Measurements from ENCODE around the gene SLC13A5. TPM values are rescaled to one million over a fixed set of nuclear protein-coding genes. Genes with fewer than 3 reads are reported as not detected.

SLC13A5 gene
- total RNA-seq, 1 experiment from 2014 or later, result 0.07 TPM

- no peaks in the 10 kb centered on the region for H3K27me3 ChIP-seq (ENCODE audit: insufficient read depth, low read length)
- intact Hi-C loops (cut with micrococcal nuclease), result no loop called here
- H3K27ac ChIP-seq (ENCODE audit: low read depth, low read length), result no peak overlapping the region
- H3K4me2 ChIP-seq (ENCODE audit: low read length), result no peak overlapping the region
- ChIA-PET CTCF (interaction anchor here (2.8 kb wide), 1 partner anchor 35 kb away, joined by 13 read pairs; no protein-coding TSS in a partner anchor), POLR2A (no interaction called here), RAD21 (ENCODE audit: low non-redundant PET in 1 of 2, low total read pairs in 2 of 2, uncharacterized antibody in 2 of 2, unreplicated experiment in 2 of 2) (no interaction called here)
- H3K36me3 ChIP-seq (ENCODE audit: control insufficient read depth in 1 of 2, insufficient read depth in 2 of 2, low read length in 2 of 2), result no peaks in the 10 kb centered on the region
- H3K4me3 ChIP-seq (replicated peaks in 1 of 2; ENCODE audit: low read depth in 1 of 2, low read length in 2 of 2), result no peak overlapping the region
- TF ChIP-seq ZBTB33 (IDR thresholded peaks at IDR 0.05; ENCODE audit: extremely low read depth, insufficient replicate concordance, low read length) (no peak), RAD21 (IDR thresholded peaks at IDR 0.05; ENCODE audit: low read depth) (no peak)
- no peak overlapping the region for H2AFZ ChIP-seq (ENCODE audit: low read depth, low read length, poor library complexity, severe bottlenecking)
- H3K9ac ChIP-seq (ENCODE audit: low read length), result no peak overlapping the region
- BruUV-seq (replicated peaks), result no TSS peak
- H3K4me1 ChIP-seq (ENCODE audit: control insufficient read depth in 1 of 2, insufficient read depth in 2 of 2, low read length in 2 of 2), result no peaks in the 10 kb centered on the region
- H3K9me3 ChIP-seq (ENCODE audit: control insufficient read depth in 1 of 2, insufficient read depth in 1 of 2, low read depth in 1 of 2, low read length in 2 of 2), result no peaks in the 10 kb centered on the region
- no peaks in the 10 kb centered on the region for H3K79me2 ChIP-seq (ENCODE audit: insufficient read depth, low read length)
- ATAC-seq, result no peak
- DNase-seq (ENCODE audit: low read depth, low spot score), result no peak
- no peaks in the 10 kb centered on the region for H4K20me1 ChIP-seq (ENCODE audit: insufficient read depth)
- H3K9me2 ChIP-seq (ENCODE audit: insufficient read depth), result no peaks in the 10 kb centered on the region
Observed at GRCh38 chr17:6699997-6700947, 12.9 kb downstream of the SLC13A5 start.

GRCh38 chr17:6698004-6698403 lies 15.2 kb downstream of the SLC13A5 start:
- no peaks in the 10 kb centered on the region for H3K79me2 ChIP-seq (ENCODE audit: insufficient read depth, low read length)
- no peak overlapping the region for H2AFZ ChIP-seq (ENCODE audit: low read depth, low read length, poor library complexity, severe bottlenecking)
- ATAC-seq (no peak), DNase-seq (ENCODE audit: low read depth, low spot score) (no peak)
- ChIA-PET POLR2A (no interaction called here), RAD21 (ENCODE audit: low non-redundant PET in 1 of 2, low total read pairs in 2 of 2, uncharacterized antibody in 2 of 2, unreplicated experiment in 2 of 2) (no interaction called here), CTCF (no interaction called here)
- H3K9me3 ChIP-seq (ENCODE audit: control insufficient read depth in 1 of 2, insufficient read depth in 1 of 2, low read depth in 1 of 2, low read length in 2 of 2), result no peaks in the 10 kb centered on the region
- intact Hi-C loops (cut with micrococcal nuclease), result no loop called here
- H3K4me2 ChIP-seq (ENCODE audit: low read length), result no peak overlapping the region
- no peaks in the 10 kb centered on the region for H3K36me3 ChIP-seq (ENCODE audit: control insufficient read depth in 1 of 2, insufficient read depth in 2 of 2, low read length in 2 of 2)
- H3K27me3 ChIP-seq (ENCODE audit: insufficient read depth, low read length), result 0 out of 2 replicates have a peak, but pooled peaks cover 11% of the 10 kb centered on the region
- no peak overlapping the region for H3K4me3 ChIP-seq (replicated peaks in 1 of 2; ENCODE audit: low read depth in 1 of 2, low read length in 2 of 2)
- no peak overlapping the region for H3K9ac ChIP-seq (ENCODE audit: low read length)
- no peaks in the 10 kb centered on the region for H4K20me1 ChIP-seq (ENCODE audit: insufficient read depth)
- BruUV-seq (replicated peaks), result no TSS peak
- no peaks in the 10 kb centered on the region for H3K9me2 ChIP-seq (ENCODE audit: insufficient read depth)
- H3K27ac ChIP-seq (ENCODE audit: low read depth, low read length), result no peak overlapping the region
- H3K4me1 ChIP-seq (ENCODE audit: control insufficient read depth in 1 of 2, insufficient read depth in 2 of 2, low read length in 2 of 2), result no peaks in the 10 kb centered on the region
- TF ChIP-seq RAD21 (IDR thresholded peaks at IDR 0.05; ENCODE audit: low read depth) (no peak), MAX (IDR thresholded peaks at IDR 0.05) (no peak), YY1 (IDR thresholded peaks at IDR 0.05; ENCODE audit: extremely low read depth, insufficient replicate concordance, low read depth, low read length) (no peak), POLR2A (IDR thresholded peaks at IDR 0.05; ENCODE audit: borderline replicate concordance, extremely low read depth, insufficient read depth, insufficient read length) (no peak), ELF1 (IDR thresholded peaks at IDR 0.05; ENCODE audit: borderline replicate concordance, low read depth) (no peak), SP1 (IDR thresholded peaks at IDR 0.05; ENCODE audit: low read depth) (no peak), CEBPB (IDR thresholded peaks at IDR 0.05; ENCODE audit: low read depth) (no peak), CBX3 (IDR thresholded peaks at IDR 0.05; ENCODE audit: low read depth) (no peak), CTCF (IDR thresholded peaks at IDR 0.05 in 2 of 3, conservative IDR thresholded peaks at IDR 0.05 in 1 of 3; ENCODE audit: borderline replicate concordance in 1 of 3, insufficient read depth in 1 of 3, low read depth in 2 of 3, low read length in 2 of 3) (no peak), ZBTB33 (IDR thresholded peaks at IDR 0.05; ENCODE audit: extremely low read depth, insufficient replicate concordance, low read length) (no peak), ZFX (IDR thresholded peaks at IDR 0.05) (no peak), EZH2 (IDR thresholded peaks at IDR 0.05) (no peak)
